ENCODE data around the gene DTNA. TPM values are rescaled to one million over a fixed set of nuclear protein-coding genes. Genes with fewer than 3 reads are reported as not detected.

DTNA gene
- total RNA-seq, 2 donors from 2014 or later, result not detected

DNA sequence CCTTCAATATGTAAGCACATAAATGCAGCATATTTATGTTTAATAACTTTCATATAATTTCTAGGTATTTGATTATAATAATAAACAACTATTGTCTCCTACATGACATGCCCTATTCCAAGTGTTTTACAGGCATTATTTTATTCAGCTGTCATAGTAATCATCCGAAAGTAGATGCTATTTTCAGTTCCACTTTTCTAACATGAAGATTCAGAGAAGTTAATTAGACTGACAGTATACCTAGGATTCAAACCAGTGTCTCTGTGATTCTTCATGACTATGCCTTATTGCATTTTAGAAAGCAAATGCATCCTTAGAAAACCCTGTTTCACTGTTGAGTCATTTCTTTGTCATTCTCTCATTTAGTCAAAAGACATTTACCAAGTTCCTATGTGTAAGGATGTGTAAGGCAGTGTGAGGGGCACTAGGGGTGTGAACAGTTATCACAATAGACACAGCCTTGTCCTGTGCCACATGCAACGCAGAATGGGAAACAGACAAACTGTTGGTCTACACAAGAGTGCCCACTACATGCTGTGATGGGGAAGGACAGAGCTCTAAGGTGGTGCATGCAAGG is 79.8 kb downstream of the DTNA start:
- Mint-ChIP-seq H3K9me3 (no peaks in the 10 kb centered on the region), H3K27ac (no peak overlapping the region), H3K27me3 (peaks cover 29 to 33% of the 10 kb centered on the region in 2 donors), H3K4me3 (no peak overlapping the region), H3K36me3 (no peaks in the 10 kb centered on the region), H3K4me1 (ENCODE audit: low read depth in 2 of 2) (no peaks in the 10 kb centered on the region)
- ATAC-seq, result no peak
- no peak for DNase-seq (ENCODE audit: low spot score)

DNA sequence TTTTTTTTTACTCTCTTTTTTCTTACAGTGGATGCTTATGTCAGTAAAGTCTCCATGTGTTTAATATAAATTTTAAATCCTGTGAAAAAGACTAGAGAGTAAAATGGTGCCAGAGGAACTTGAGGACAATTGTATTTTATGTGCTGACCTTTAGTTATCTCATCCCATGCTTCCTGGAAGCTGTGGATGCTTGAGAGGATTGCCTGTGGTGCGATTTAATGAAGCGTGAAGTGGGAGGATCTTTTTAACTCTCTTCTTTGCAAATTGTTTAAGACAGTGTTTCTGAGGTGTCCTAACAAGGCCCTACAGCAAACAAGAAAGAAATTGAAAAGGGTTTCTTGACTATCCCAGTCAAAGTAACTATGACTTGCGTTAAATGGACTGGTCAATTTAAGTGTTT is 84.2 kb downstream of the DTNA start:
- Mint-ChIP-seq H3K36me3 (no peaks in the 10 kb centered on the region), H3K4me3 (no peak overlapping the region), H3K4me1 (ENCODE audit: low read depth in 2 of 2) (no peaks in the 10 kb centered on the region), H3K27ac (no peak overlapping the region), H3K9me3 (no peaks in the 10 kb centered on the region), H3K27me3 (peaks cover 26 to 28% of the 10 kb centered on the region in 2 donors)
- ATAC-seq, result no peak
- DNase-seq (ENCODE audit: low spot score), result no peak

DNA sequence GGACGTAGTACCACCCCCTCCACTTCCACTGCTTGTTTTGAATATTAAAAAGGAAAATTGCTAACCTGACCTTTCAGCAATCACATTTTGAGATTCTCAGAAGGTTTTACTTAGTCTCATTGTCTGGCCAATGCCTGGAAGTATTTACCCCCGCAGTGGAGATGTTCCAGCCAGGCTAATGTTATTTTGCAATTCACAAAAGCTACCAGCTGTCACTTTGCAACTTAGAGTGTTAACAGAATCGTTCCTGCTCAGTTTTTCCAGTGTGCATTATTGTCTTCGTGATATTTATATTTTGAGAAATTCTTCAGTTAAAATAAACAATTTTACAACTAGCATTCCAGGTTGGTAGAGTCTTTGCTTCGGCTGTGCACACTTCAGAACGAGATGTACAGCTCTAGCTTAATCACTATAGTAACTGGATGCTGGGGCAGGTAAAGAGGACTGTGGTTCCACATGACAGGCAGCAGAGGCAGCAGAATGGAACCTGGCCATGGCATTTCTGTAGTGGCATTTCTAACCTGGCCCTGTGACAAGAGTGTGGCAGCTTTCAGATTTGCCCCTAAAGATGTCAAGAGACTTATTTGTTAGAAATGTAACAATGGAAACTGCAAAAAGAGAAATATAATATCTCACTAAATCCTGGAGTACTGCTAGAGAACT is 85.1 kb downstream of the DTNA start:
- DNase-seq (ENCODE audit: low spot score) (no peak), ATAC-seq (no peak)
- H3K27ac Mint-ChIP-seq, result no peak overlapping the region
- no peaks in the 10 kb centered on the region for H3K4me1 Mint-ChIP-seq (ENCODE audit: low read depth in 2 of 2)
- H3K4me3 Mint-ChIP-seq, result no peak overlapping the region
- H3K36me3 Mint-ChIP-seq, result no peaks in the 10 kb centered on the region
- no peaks in the 10 kb centered on the region for H3K9me3 Mint-ChIP-seq
- H3K27me3 Mint-ChIP-seq, result peaks cover 23 to 24% of the 10 kb centered on the region in 2 donors

DNA sequence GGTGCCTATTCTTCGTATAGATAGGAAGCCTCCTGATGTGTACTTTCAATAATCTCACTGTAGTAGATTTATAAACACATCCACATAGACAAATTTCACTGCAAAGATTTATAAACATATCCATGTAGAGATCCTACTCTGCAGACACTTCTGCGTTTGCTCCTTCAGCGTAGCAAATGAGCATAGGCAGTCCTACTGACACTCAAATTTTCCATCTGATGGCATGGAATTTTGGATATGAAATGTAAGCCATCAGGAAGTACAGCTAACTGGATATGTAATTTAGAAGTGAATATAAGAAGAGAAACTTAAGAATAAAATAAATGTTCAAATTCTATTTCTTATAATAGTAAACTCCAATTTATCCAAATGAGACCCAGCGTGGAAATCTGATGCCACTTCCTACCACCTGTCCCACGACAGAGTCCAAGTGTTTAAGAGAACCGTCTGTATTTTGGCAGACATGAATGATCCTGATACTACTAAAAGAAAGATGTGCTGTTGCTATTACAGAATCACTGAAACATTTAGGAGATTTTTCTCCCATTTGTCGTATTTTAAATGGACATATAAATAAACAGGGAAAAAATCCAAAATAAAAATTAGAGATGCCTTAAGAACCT is 86.0 kb downstream of the DTNA start:
- DNase-seq (ENCODE audit: low spot score) (no peak), ATAC-seq (no peak)
- Mint-ChIP-seq H3K27me3 (peaks cover 19 to 24% of the 10 kb centered on the region in 2 donors), H3K9me3 (no peaks in the 10 kb centered on the region), H3K27ac (no peak overlapping the region), H3K4me3 (no peak overlapping the region), H3K36me3 (no peaks in the 10 kb centered on the region), H3K4me1 (ENCODE audit: low read depth in 2 of 2) (no peaks in the 10 kb centered on the region)

DNA sequence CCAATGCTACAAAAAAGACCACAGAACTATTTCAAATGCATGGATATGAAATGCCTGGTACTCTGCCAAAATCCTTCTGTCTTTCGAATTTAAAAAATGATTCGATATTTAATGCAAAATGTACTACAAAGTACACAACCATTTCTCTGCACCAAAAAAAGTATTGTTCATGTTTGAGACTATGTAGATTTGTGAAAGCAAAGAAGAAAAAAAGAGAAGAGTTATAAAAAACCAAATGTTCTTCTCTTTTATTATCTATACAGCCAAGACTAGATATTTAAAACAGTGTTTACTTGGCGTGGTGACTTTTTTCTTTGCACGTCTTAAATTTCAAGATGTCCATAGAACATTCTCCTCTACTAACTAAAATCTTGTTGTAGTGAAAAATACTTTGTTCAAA is 89.2 kb downstream of the DTNA start:
- Mint-ChIP-seq H3K36me3 (no peaks in the 10 kb centered on the region), H3K4me1 (ENCODE audit: low read depth in 2 of 2) (peaks cover 0 to 5% of the 10 kb centered on the region in 2 donors), H3K9me3 (no peaks in the 10 kb centered on the region), H3K4me3 (no peak overlapping the region), H3K27me3 (peaks cover 10 to 27% of the 10 kb centered on the region in 2 donors), H3K27ac (no peak overlapping the region)
- DNase-seq (ENCODE audit: low spot score) (no peak), ATAC-seq (no peak)

DNA sequence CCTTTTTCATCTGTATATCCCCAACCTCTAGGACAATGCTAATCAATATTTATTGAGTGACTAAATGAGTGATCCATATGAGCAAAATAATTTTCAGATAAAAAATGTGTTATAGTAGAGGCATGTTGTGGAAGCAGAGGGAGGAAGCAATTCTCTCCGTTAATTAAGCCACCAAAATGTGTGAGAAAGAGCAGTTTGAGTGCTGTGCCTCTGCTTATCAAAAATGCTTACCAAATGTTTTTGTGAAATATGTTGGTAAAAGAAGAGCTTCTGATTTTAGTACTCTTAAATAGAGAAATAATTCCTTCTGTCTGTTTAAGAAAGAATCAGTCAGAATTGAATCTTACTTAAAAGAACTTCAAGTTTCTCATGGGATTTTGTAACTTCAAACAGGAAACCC is 90.3 kb downstream of the DTNA start:
- no peak for DNase-seq (ENCODE audit: low spot score)
- Mint-ChIP-seq H3K4me3 (no peak overlapping the region), H3K36me3 (no peaks in the 10 kb centered on the region), H3K27me3 (peaks cover 8 to 25% of the 10 kb centered on the region in 2 donors), H3K9me3 (no peaks in the 10 kb centered on the region), H3K27ac (no peak overlapping the region), H3K4me1 (ENCODE audit: low read depth in 2 of 2) (peaks cover 4 to 9% of the 10 kb centered on the region in 2 donors)
- ATAC-seq, result no peak

DNA sequence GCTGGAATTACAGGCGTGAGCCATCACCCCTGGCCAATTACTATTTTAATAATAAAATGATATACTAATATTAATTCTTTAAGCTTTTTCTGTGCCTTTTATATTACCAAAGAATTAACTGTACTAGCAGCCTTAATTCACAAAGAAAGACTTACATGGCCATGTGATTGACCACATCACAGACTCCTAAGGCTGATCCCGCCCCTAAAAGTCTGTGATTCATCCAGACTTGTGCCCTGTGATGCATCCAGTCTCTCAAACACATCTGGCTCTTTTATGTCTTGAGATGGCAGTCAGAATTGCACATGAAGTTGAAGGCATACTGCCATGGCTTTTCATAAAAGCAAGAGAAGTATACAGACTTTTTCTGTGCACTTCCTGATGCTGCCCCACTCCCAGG is 91.7 kb downstream of the DTNA start:
- no peak for ATAC-seq

DNA sequence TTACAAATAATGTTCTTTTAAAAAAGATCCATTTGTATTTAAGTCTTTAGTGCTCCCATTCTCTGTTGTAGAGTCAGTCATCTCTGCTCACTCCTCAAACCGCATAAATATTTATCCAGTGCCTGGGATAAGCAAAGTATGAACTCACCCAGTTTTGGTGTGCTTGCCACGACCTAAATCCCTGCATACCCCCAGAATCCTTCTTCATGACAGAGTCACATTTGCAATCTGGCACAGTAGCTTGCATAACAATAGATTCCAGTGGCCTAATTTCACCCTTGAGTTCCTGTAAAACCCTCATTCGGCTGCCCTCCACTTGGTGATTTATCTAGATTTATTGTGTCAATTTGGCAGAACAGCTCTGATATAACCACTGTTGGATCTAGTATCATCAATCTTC is 92.9 kb downstream of the DTNA start:
- H3K9me3 Mint-ChIP-seq, result no peaks in the 10 kb centered on the region
- peaks cover 5 to 20% of the 10 kb centered on the region in 2 donors for H3K27me3 Mint-ChIP-seq
- DNase-seq (ENCODE audit: low spot score) (no peak), ATAC-seq (no peak)
- no peak overlapping the region for H3K4me3 Mint-ChIP-seq
- peaks cover 13 to 22% of the 10 kb centered on the region in 2 donors for H3K4me1 Mint-ChIP-seq (ENCODE audit: low read depth in 2 of 2)
- no peak overlapping the region for H3K27ac Mint-ChIP-seq
- no peaks in the 10 kb centered on the region for H3K36me3 Mint-ChIP-seq

More for the DNA sequence above, 91.7 kb downstream of the DTNA start:
- DNase-seq (ENCODE audit: low spot score), result no peak
- Mint-ChIP-seq H3K27ac (no peak overlapping the region), H3K4me1 (ENCODE audit: low read depth in 2 of 2) (peaks cover 13 to 22% of the 10 kb centered on the region in 2 donors), H3K9me3 (no peaks in the 10 kb centered on the region), H3K27me3 (peaks cover 8 to 20% of the 10 kb centered on the region in 2 donors), H3K4me3 (no peak overlapping the region), H3K36me3 (no peaks in the 10 kb centered on the region)

DNA sequence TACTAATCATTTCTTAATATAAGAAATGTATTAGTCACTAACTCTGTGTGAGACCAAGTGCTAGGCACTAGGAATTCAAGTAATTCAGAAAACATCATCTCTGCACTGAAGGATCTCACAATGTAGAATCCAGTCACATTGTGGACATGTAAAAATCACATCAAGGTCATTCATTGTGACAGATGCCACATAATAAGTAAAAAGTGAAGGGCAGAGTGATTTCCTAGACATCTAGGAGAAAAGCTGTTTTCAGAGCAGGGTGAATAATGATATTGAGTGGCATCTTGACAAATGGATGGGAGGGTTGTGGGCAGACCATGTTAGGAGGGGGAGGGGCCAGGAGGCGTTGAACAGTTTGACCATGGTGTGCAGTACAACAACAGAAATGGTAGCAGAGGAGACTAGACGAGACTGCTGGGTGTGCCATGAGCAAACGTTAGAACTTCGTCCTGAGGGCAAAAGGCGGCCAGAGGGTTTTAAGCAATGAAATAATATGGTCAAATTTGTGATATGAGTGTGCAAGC is 93.8 kb downstream of the DTNA start:
- no peaks in the 10 kb centered on the region for H3K9me3 Mint-ChIP-seq
- H3K4me3 Mint-ChIP-seq, result no peak overlapping the region
- no peak overlapping the region for H3K27ac Mint-ChIP-seq
- peaks cover 13 to 22% of the 10 kb centered on the region in 2 donors for H3K4me1 Mint-ChIP-seq (ENCODE audit: low read depth in 2 of 2)
- peaks cover 2 to 14% of the 10 kb centered on the region in 2 donors for H3K27me3 Mint-ChIP-seq
- ATAC-seq (no peak), DNase-seq (ENCODE audit: low spot score) (no peak)
- H3K36me3 Mint-ChIP-seq, result no peaks in the 10 kb centered on the region

DNA sequence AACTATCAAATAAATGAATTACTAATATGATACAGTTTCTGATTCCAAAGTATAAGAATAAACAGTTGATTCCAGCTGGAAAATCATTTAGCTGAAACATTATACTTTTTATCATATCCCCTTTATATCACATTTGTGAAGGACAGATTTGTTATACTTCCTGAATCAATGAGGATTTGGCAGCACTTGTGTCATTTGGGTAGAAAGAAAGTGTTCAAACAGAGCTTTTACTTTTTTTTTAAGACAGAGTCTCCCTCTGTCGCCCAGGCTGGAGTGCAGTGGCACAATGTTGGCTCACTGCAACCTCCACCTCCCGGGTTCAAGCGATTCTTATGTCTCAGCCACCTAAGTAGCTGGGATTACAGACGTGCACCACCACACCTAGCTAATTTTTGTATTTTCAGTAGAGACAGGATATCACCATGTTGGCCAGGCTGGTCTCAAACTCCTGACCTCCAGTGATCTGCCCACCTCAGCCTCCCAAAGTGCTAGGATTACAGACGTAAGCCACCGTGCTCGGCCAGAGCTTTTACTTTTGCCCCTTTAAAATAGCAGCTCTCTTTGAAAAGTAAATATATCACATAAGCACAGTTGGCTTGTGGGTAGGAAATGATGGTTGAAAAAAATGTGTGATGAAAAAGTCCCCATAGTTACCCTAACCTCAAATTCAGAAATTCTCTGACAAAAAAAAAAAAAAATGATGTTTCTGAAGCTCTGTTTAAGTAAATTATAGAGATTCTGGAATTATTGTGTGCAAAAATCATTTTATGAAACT is 95.2 kb downstream of the DTNA start:
- Mint-ChIP-seq H3K27ac (peak overlapping the region in 1 of 2 donors; percentile 68), H3K4me3 (peak overlapping the region; percentile 25), H3K4me1 (ENCODE audit: low read depth in 2 of 2) (peaks cover 13 to 22% of the 10 kb centered on the region in 2 donors), H3K27me3 (peaks cover 2 to 14% of the 10 kb centered on the region in 2 donors), H3K36me3 (no peaks in the 10 kb centered on the region), H3K9me3 (no peaks in the 10 kb centered on the region)
- DNase-seq (ENCODE audit: low spot score) (no peak), ATAC-seq (no peak)

DNA sequence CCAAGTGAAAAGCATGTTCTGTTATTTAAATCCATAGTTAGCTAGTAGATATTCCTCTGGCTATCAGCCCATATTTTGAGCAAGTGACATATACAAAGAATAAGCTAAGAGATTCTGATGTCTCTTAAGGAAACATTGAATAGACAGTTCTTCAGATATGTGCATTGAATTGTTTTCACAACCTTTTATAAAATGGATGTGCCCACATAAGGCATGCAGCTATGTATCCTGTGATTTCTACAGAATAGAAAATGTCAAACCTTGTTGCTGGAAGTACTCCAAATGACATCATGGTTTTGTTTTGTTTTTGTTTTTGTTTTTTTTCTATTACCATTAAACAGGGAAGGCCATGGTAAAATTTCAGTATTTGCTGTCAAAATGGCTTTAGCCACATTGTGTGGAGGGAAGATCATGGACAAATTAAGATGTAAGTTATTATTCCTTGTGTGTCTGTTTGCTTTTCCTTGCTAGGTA is 95.8 kb downstream of the DTNA start:
- H3K27ac Mint-ChIP-seq, result peak overlapping the region in 1 of 2 donors; percentile 68
- DNase-seq (ENCODE audit: low spot score), result no peak
- H3K4me1 Mint-ChIP-seq (ENCODE audit: low read depth in 2 of 2), result peaks cover 13 to 22% of the 10 kb centered on the region in 2 donors
- H3K36me3 Mint-ChIP-seq, result no peaks in the 10 kb centered on the region
- no peak for ATAC-seq
- no peak overlapping the region for H3K4me3 Mint-ChIP-seq
- H3K27me3 Mint-ChIP-seq, result peaks cover 2 to 14% of the 10 kb centered on the region in 2 donors
- H3K9me3 Mint-ChIP-seq, result no peaks in the 10 kb centered on the region

DNA sequence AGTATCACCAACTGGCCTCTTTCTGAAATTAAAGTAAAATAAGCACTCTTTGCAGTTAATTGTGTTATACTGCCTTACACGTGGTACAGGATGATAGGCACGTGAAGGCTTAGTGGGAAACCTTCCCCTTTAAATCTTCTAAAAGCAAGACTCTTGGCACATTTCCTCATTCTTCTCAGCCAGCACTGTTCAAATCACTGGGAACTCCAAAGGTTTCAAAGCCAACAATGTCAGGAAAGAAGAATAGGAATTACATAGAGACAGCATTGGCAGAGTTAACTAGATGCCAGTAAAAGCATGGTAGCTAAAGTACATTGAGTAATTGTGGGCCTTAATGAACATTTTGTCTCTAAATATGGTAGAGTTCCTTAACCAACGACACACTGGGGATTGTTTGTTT is 96.4 kb downstream of the DTNA start:
- Mint-ChIP-seq H3K27me3 (peaks cover 2 to 14% of the 10 kb centered on the region in 2 donors), H3K9me3 (no peaks in the 10 kb centered on the region), H3K4me1 (ENCODE audit: low read depth in 2 of 2) (peaks cover 13 to 22% of the 10 kb centered on the region in 2 donors), H3K27ac (no peak overlapping the region), H3K4me3 (no peak overlapping the region), H3K36me3 (no peaks in the 10 kb centered on the region)
- DNase-seq (ENCODE audit: low spot score) (no peak), ATAC-seq (no peak)

DNA sequence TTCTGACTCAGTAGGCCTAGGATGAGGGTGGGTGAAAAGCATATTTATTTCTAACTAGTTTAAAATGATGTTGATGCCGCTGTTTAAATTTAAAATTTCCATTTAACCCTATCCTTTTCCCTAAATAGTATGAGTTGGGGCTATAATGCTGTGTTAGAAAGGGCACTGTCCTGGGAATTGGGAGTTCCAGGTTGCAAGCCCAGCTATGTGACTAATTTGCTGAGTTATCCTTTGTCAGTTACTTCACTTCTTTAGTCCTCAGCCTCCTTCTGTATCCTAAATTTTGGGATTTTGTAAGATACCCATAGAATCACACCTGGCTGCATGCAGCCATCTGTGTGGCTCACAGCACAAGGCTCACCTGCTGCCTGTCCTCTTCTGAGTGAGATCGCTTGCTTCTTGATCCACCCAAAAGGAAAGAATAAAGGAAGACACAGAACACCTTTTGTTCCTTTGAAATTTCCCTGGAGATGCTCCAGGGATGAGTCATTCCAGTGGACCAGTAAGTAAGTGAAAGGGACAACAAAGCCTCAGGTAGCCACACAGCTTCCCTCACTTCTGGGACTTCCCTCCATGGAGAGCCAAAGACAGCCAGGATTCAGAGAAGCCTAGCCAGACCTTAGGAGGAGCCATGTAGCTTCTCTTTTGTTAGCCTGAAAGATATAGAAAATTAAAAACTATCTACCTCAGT is 97.2 kb downstream of the DTNA start:
- no peak overlapping the region for H3K4me3 Mint-ChIP-seq
- ATAC-seq, result no peak
- H3K9me3 Mint-ChIP-seq, result no peaks in the 10 kb centered on the region
- no peak for DNase-seq (ENCODE audit: low spot score)
- no peak overlapping the region for H3K27ac Mint-ChIP-seq
- H3K36me3 Mint-ChIP-seq, result no peaks in the 10 kb centered on the region
- H3K27me3 Mint-ChIP-seq, result peaks cover 2 to 14% of the 10 kb centered on the region in 2 donors
- H3K4me1 Mint-ChIP-seq (ENCODE audit: low read depth in 2 of 2), result peaks cover 13 to 22% of the 10 kb centered on the region in 2 donors

Data from natural killer cell treated with Interleukin-12 subunit alpha and Interleukin-12 subunit beta and Interleukin-15 and Interleukin-18, amount 100 ng/mL, for 72 hours (primary cell).